K562 (cell line): Measurements from ENCODE around the gene GJB2. TPM values are rescaled to one million over a fixed set of nuclear protein-coding genes. Genes with fewer than 3 reads are reported as not detected.

Experiments used
- ARNT ChIP-seq, 2 experiments: fragments of 450-650 bp; IDR thresholded peaks; 2 replicates each; pipeline ENCODE4 v1.6.1; 2016; ENCODE audit warnings: mild to moderate bottlenecking in 1 of 2
- CBX5 ChIP-seq: IDR thresholded peaks from 2 replicates; pipeline ENCODE4 v1.6.1; 2014; ENCODE audit warnings: low read depth, borderline replicate concordance
- ELF2 ChIP-seq: fragments of 250-450 bp; sonication (Bioruptor Pico); IDR thresholded peaks from 2 replicates; pipeline ENCODE4 v1.5.0; 2021; ENCODE audit warnings: mild to moderate bottlenecking
- FOXJ2 ChIP-seq: fragments of 200-800 bp; sonication (Bioruptor generic); IDR thresholded peaks from 2 replicates; pipeline ENCODE4 v1.6.1; 2016; ENCODE audit warnings: missing genetic modification characterization, missing compliant biosample characterization
- IFI16 ChIP-seq: fragments of 250-450 bp; sonication (Bioruptor Pico); IDR thresholded peaks from 2 replicates; pipeline ENCODE4 v2.1.2; 2022; ENCODE audit warnings: mild to moderate bottlenecking, inconsistent platforms
- KLF13 ChIP-seq: fragments of 450-650 bp; IDR thresholded peaks from 2 replicates; pipeline ENCODE4 v1.6.1; 2016; ENCODE audit warnings: missing genetic modification characterization, low read depth, mild to moderate bottlenecking, missing compliant biosample characterization, moderate library complexity, borderline replicate concordance
- MYC ChIP-seq, 2 experiments: fragments of 250-450 bp in 1 of 2; sonication (Bioruptor Pico) in 1 of 2; IDR thresholded peaks; 2 replicates each; pipeline versions ENCODE4 v1.5.1 to v1.6.1; 2012 to 2021; ENCODE audit warnings: low read depth in 2 of 2, borderline replicate concordance in 1 of 2, improper control_type of control experiment in 1 of 2, low read length in 1 of 2, mild to moderate bottlenecking in 1 of 2, moderate library complexity in 1 of 2
- NELFE ChIP-seq: IDR thresholded peaks from 2 replicates; pipeline ENCODE4 v1.6.1; 2011; ENCODE audit warnings: mild to moderate bottlenecking; ENCODE audit not compliant: insufficient read depth, insufficient read length
- OTX1 ChIP-seq: fragments of 450-650 bp; formaldehyde crosslinking; IDR thresholded peaks from 2 replicates; pipeline ENCODE4 v1.4.0; 2022; ENCODE audit warnings: mild to moderate bottlenecking
- RFX5 ChIP-seq: IDR thresholded peaks from 2 replicates; pipeline ENCODE4 v1.6.1; 2011; ENCODE audit warnings: low read depth, mild to moderate bottlenecking, improper control_type of control experiment, low read length
- SP2 ChIP-seq: IDR thresholded peaks from 2 replicates; pipeline ENCODE4 v1.6.1; 2011; ENCODE audit warnings: mild to moderate bottlenecking, low read depth, low read length, moderate library complexity; ENCODE audit not compliant: poor library complexity, severe bottlenecking; ENCODE audit errors: extremely low read depth
- U2AF1 ChIP-seq: fragments of 200-400 bp; formaldehyde crosslinking; optimal IDR thresholded peaks from 2 replicates; pipeline ENCODE3; 2017; ENCODE audit warnings: mild to moderate bottlenecking, low read depth, low read length, moderate library complexity
- ZBTB8A ChIP-seq: fragments of 450-650 bp; IDR thresholded peaks from 2 replicates; pipeline ENCODE4 v1.6.1; 2018; ENCODE audit warnings: mild to moderate bottlenecking, moderate library complexity; ENCODE audit not compliant: partially characterized antibody
- ZZZ3 ChIP-seq: fragments of 450-650 bp; IDR thresholded peaks from 2 replicates; pipeline ENCODE4 v1.6.1; 2016; ENCODE audit warnings: antibody characterized with exemption, mild to moderate bottlenecking, moderate library complexity
- polyA plus RNA-seq, 8 experiments: library from polyadenylated mRNA; depleted of rRNA in 4 of 8; stranded (reverse) in 5 of 8; unstranded in 3 of 8; fragments of >200 nt; fragmentation: Nextera tagmentation in 2 of 8; fragmentation: Illumina TruSeq in 1 of 8; extraction: Ambion mirVana in 2 of 8; extraction: Trizol in 1 of 8; gene quantifications; 2 replicates each; pipeline versions ENCODE4 v1.2.1 to v1.2.3, GENCODE V29; 2011 to 2014; ENCODE audit warnings: inconsistent platforms in 1 of 8, missing spikeins in 1 of 8
- total RNA-seq, 7 experiments: library from RNA; depleted of rRNA in 6 of 7; stranded (reverse); fragments of >200 nt in 6 of 7; fragmentation: Illumina TruSeq in 2 of 7; extraction: Trizol in 2 of 7; gene quantifications; 2 replicates each; pipeline versions ENCODE4 v1.2.1 to v1.2.3, GENCODE V29; 2011 to 2021; ENCODE audit warnings: low replicate concordance in 1 of 7
- TF ChIP-seq, protein P1 (sequence below): fragments of 450-650 bp; IDR thresholded peaks from 2 replicates; pipeline ENCODE4 v1.6.1; 2018; ENCODE audit not compliant: partially characterized antibody
- TF ChIP-seq, protein P2 (sequence below): IDR thresholded peaks from 2 replicates; pipeline ENCODE4 v1.6.1; 2016; ENCODE audit warnings: missing genetic modification characterization, missing compliant biosample characterization
- TF ChIP-seq, protein P3 (sequence below): sonication (generic); formaldehyde crosslinking; IDR thresholded peaks from 2 replicates; pipeline ENCODE4 v1.8.1; 2023; ENCODE audit warnings: missing genetic modification reagents, mild to moderate bottlenecking, borderline replicate concordance

The GJB2 gene
- total and polyA plus RNA-seq, 9 of the 15 experiments (the other 6 are each of a cell fraction or from before 2014, with no cell fraction given), result not detected

DNA sequence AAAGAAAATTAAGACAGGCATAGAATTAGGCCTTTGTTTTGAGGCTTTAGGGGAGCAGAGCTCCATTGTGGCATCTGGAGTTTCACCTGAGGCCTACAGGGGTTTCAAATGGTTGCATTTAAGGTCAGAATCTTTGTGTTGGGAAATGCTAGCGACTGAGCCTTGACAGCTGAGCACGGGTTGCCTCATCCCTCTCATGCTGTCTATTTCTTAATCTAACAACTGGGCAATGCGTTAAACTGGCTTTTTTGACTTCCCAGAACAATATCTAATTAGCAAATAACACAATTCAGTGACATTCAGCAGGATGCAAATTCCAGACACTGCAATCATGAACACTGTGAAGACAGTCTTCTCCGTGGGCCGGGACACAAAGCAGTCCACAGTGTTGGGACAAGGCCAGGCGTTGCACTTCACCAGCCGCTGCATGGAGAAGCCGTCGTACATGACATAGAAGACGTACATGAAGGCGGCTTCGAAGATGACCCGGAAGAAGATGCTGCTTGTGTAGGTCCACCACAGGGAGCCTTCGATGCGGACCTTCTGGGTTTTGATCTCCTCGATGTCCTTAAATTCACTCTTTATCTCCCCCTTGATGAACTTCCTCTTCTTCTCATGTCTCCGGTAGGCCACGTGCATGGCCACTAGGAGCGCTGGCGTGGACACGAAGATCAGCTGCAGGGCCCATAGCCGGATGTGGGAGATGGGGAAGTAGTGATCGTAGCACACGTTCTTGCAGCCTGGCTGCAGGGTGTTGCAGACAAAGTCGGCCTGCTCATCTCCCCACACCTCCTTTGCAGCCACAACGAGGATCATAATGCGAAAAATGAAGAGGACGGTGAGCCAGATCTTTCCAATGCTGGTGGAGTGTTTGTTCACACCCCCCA lies 3.8 kb downstream of the GJB2 start (continued):
- TF ChIP-seq SP2, result no peak
- no peak for TF ChIP-seq KLF13 (tag)
- no peak for TF ChIP-seq U2AF1
- TF ChIP-seq FOXJ2 (tag), result no peak
- TF ChIP-seq ZBTB8A, result no peak
- no peak for TF ChIP-seq RFX5
- TF ChIP-seq MYC (IDR thresholded peaks at IDR 0.05; ENCODE audit: low read depth, low read length), result peak; percentile 54; the same call in 1 of the 2 replicates
- TF ChIP-seq MYC (CRISPR knock-in tag; IDR thresholded peaks at IDR 0.05; ENCODE audit: borderline replicate concordance, low read depth), result no peak
- TF ChIP-seq ZZZ3, result no peak
- TF ChIP-seq OTX1 (CRISPR knock-in tag), result no peak
- no peak for TF ChIP-seq ARNT (IDR thresholded peaks at IDR 0.05)
- no peak for TF ChIP-seq ELF2 (CRISPR knock-in tag)
- TF ChIP-seq, protein P1, sequence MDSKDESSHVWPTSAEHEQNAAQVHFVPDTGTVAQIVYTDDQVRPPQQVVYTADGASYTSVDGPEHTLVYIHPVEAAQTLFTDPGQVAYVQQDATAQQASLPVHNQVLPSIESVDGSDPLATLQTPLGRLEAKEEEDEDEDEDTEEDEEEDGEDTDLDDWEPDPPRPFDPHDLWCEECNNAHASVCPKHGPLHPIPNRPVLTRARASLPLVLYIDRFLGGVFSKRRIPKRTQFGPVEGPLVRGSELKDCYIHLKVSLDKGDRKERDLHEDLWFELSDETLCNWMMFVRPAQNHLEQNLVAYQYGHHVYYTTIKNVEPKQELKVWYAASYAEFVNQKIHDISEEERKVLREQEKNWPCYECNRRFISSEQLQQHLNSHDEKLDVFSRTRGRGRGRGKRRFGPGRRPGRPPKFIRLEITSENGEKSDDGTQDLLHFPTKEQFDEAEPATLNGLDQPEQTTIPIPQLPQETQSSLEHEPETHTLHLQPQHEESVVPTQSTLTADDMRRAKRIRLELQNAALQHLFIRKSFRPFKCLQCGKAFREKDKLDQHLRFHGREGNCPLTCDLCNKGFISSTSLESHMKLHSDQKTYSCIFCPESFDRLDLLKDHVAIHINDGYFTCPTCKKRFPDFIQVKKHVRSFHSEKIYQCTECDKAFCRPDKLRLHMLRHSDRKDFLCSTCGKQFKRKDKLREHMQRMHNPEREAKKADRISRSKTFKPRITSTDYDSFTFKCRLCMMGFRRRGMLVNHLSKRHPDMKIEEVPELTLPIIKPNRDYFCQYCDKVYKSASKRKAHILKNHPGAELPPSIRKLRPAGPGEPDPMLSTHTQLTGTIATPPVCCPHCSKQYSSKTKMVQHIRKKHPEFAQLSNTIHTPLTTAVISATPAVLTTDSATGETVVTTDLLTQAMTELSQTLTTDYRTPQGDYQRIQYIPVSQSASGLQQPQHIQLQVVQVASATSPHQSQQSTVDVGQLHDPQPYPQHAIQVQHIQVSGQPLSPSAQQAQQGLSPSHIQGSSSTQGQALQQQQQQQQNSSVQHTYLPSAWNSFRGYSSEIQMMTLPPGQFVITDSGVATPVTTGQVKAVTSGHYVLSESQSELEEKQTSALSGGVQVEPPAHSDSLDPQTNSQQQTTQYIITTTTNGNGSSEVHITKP, result peak; percentile 41
- TF ChIP-seq, protein P2, sequence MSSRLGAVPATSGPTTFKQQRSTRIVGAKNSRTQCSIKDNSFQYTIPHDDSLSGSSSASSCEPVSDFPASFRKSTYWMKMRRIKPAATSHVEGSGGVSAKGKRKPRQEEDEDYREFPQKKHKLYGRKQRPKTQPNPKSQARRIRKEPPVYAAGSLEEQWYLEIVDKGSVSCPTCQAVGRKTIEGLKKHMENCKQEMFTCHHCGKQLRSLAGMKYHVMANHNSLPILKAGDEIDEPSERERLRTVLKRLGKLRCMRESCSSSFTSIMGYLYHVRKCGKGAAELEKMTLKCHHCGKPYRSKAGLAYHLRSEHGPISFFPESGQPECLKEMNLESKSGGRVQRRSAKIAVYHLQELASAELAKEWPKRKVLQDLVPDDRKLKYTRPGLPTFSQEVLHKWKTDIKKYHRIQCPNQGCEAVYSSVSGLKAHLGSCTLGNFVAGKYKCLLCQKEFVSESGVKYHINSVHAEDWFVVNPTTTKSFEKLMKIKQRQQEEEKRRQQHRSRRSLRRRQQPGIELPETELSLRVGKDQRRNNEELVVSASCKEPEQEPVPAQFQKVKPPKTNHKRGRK (tag), result no peak
- TF ChIP-seq CBX5, result no peak
- TF ChIP-seq NELFE, result no peak
- TF ChIP-seq, protein P3, sequence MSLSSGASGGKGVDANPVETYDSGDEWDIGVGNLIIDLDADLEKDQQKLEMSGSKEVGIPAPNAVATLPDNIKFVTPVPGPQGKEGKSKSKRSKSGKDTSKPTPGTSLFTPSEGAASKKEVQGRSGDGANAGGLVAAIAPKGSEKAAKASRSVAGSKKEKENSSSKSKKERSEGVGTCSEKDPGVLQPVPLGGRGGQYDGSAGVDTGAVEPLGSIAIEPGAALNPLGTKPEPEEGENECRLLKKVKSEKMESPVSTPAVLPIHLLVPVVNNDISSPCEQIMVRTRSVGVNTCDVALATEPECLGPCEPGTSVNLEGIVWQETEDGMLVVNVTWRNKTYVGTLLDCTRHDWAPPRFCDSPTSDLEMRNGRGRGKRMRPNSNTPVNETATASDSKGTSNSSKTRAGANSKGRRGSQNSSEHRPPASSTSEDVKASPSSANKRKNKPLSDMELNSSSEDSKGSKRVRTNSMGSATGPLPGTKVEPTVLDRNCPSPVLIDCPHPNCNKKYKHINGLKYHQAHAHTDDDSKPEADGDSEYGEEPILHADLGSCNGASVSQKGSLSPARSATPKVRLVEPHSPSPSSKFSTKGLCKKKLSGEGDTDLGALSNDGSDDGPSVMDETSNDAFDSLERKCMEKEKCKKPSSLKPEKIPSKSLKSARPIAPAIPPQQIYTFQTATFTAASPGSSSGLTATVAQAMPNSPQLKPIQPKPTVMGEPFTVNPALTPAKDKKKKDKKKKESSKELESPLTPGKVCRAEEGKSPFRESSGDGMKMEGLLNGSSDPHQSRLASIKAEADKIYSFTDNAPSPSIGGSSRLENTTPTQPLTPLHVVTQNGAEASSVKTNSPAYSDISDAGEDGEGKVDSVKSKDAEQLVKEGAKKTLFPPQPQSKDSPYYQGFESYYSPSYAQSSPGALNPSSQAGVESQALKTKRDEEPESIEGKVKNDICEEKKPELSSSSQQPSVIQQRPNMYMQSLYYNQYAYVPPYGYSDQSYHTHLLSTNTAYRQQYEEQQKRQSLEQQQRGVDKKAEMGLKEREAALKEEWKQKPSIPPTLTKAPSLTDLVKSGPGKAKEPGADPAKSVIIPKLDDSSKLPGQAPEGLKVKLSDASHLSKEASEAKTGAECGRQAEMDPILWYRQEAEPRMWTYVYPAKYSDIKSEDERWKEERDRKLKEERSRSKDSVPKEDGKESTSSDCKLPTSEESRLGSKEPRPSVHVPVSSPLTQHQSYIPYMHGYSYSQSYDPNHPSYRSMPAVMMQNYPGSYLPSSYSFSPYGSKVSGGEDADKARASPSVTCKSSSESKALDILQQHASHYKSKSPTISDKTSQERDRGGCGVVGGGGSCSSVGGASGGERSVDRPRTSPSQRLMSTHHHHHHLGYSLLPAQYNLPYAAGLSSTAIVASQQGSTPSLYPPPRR, result no peak
- TF ChIP-seq IFI16 (CRISPR knock-in tag), result no peak
